ENCODE measurements around the gene KLHL30. TPM values are rescaled to one million over a fixed set of nuclear protein-coding genes. Genes with fewer than 3 reads are reported as not detected.

KLHL30 gene
- total and polyA plus RNA-seq, 4 donors, result 0.10 to 0.28 (median 0.13) TPM

DNA sequence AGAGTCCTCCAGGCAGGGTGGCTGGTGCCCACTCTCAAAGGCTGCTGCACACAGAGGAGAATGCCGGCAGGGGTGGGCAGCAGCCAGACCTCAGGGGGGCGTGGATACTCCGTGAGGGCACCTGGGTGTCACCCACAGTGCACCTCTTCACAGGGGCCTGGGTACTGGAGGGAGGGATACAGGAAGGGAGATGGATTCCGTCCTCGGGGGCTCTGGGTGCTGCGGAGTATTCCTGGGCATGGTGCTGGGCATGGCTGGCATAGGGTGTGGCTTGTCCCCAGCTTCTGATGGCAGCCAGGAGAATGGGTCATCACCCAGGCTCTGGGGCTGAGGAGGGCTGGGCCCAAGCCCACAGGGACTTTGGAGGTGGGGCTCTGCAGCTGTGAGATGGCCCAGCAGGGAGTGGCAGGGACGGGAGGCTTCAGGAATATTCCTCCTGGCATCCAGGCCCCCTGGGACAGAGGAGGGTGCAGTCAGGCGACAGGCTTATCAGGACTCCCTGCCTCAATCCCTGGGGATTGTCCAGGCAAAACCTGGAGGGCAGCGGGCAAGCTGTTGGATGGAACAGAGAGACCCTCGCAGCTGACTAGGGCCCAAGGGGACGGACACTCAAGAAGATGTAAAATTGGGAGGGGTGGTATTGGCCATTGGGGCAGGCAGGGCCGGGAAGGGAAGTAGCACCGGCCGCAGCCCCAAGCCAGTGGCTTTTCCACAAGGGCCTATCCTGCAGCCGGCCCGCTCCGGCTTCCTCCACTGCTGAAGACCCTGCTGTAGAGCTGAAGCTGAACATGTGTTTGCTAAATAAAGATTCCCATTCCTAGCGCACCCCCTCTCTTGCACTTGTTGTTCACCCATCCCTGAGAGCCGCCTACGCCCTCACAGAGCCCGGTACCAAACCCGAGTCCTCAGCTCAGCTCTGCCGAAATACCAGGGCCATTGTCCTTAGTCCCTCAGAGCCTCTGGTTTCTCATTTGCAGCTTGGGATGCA lies 5.7 kb upstream of the KLHL30 start:
- no peak overlapping the region for H3K27ac ChIP-seq (ENCODE audit: low read depth, low read length)
- WGBS (ENCODE audit: insufficient coverage), result 88% methylated on average over 22 of the region's 23 CpGs
- H3K4me1 ChIP-seq (ENCODE audit: control insufficient read depth, insufficient read depth, low read length), result peaks cover 4% of the 10 kb centered on the region
- DNase-seq (ENCODE audit: low read depth in 4 of 6, low spot score in 6 of 6), result no peak
- H3K36me3 ChIP-seq (ENCODE audit: control insufficient read depth, insufficient read depth, low read length), result peaks cover 3% of the 10 kb centered on the region
- no peaks in the 10 kb centered on the region for H3K27me3 ChIP-seq (ENCODE audit: control insufficient read depth, insufficient read depth, low read length)
- no peak overlapping the region for H3K4me3 ChIP-seq (ENCODE audit: low read depth, low read length)
- no peaks in the 10 kb centered on the region for H3K9me3 ChIP-seq (ENCODE audit: control insufficient read depth, insufficient read depth, low read length)

DNA sequence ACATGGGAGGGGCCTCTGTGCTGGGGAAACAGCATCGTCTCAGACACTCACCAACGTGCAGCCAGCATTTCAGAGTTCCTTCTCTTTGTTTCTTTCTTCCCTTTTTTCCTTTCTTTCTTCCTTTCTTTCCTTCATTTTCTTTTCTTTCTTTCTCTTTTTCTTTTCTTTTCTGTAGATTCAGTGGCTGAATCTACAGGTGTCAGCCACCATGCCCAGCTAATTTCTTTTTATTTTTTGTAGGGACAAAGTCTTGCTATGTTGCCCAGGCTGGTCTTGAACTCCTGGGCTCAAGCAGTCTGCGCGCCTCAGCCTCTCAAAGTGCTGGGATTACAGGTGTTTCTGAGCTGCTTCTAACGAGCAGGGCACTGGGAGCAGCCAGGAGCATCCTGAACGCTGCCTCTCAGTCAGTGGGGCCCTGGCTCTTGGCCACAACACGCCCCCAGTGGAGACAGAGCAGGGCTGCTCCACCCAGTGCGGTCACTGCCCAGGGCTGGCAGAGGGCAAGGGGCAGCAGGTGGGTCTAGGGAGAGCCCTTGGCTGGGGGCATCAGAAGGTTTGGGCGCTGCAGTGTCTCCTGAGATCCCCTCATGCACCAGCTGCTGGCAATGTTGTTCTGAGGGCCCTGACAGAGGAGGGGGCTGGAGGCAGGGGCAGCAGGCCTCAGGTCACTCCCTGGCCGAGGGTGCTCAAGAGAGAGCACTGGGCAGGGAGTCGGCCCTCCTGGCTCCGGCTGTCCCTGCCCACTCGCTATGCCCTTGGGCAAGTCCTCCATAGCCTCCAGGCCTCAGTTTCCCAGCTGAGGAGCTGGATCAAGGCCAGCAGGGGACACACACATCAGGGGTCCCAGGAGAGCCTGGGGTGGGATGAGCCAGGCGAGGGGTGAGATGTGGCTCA lies 4.7 kb upstream of the KLHL30 start:
- Histone ChIP-seq H3K27ac (ENCODE audit: low read depth, low read length) (no peak overlapping the region), H3K4me3 (ENCODE audit: low read depth, low read length) (no peak overlapping the region), H3K36me3 (ENCODE audit: control insufficient read depth, insufficient read depth, low read length) (peaks cover 3% of the 10 kb centered on the region), H3K27me3 (ENCODE audit: control insufficient read depth, insufficient read depth, low read length) (no peaks in the 10 kb centered on the region), H3K4me1 (ENCODE audit: control insufficient read depth, insufficient read depth, low read length) (no peaks in the 10 kb centered on the region), H3K9me3 (ENCODE audit: control insufficient read depth, insufficient read depth, low read length) (no peaks in the 10 kb centered on the region)
- DNase-seq (ENCODE audit: low read depth in 4 of 6, low spot score in 6 of 6), result no peak
- 73% methylated on average over 14 of the region's 14 CpGs for WGBS (ENCODE audit: insufficient coverage)

DNA sequence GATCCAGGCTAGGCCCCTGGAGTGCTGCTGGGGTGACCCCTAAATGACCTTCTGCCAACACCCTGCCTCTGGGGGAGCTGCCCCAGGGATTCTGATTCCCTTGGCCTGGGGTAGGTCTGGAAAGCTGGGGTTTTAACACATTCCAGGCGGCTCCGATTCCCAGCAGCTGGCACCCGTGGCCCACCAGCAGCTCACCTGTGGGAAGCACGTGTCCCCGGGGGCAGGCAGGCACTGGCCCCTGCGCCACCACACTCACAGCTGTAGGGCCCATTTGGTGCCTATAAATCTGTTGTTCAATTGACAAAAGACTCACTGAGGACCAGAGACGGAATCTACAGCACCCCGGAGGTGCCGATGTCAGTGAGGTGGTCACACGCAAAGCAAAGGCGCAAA lies 4.1 kb upstream of the KLHL30 start:
- DNase-seq (ENCODE audit: low read depth in 4 of 6, low spot score in 6 of 6), result no peak
- H3K4me3 ChIP-seq (ENCODE audit: low read depth, low read length), result no peak overlapping the region

DNA sequence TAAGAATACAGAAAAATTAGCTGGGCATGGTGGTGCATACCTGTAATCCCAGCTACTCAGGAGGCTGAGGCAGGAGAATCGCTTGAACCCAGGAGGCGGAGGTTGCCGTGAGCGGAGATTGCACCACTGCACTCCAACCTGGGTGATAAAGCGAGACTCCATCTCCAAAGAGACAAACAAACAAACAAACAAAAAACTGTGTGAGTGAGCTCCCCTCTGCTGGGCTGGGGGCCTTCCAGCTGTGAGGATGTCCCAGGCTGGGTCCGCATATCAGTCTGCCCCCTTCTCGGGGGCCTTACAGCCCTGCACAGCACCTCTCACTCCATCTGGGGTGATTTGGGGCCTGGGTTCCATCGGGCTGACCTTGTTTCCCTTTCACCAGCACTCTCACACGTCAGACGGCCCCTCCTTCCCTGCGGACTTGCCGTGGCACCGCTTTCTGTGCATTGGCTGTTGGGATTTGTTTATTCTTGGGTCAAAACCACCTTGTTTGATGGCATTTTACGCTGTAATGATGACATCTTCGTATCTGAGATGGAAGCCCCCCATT lies 2.8 kb upstream of the KLHL30 start:
- DNase-seq (ENCODE audit: low read depth in 4 of 6, low spot score in 6 of 6), result no peak
- WGBS (ENCODE audit: insufficient coverage), result 81% methylated on average over 10 of the region's 15 CpGs
- Histone ChIP-seq H3K9me3 (ENCODE audit: control insufficient read depth, insufficient read depth, low read length) (no peaks in the 10 kb centered on the region), H3K36me3 (ENCODE audit: control insufficient read depth, insufficient read depth, low read length) (peaks cover 6% of the 10 kb centered on the region), H3K27me3 (ENCODE audit: control insufficient read depth, insufficient read depth, low read length) (no peaks in the 10 kb centered on the region), H3K27ac (ENCODE audit: low read depth, low read length) (no peak overlapping the region), H3K4me3 (ENCODE audit: low read depth, low read length) (no peak overlapping the region), H3K4me1 (ENCODE audit: control insufficient read depth, insufficient read depth, low read length) (no peaks in the 10 kb centered on the region)

More for the DNA sequence above, 4.1 kb upstream of the KLHL30 start:
- H3K36me3 ChIP-seq (ENCODE audit: control insufficient read depth, insufficient read depth, low read length), result peaks cover 8% of the 10 kb centered on the region
- H3K9me3 ChIP-seq (ENCODE audit: control insufficient read depth, insufficient read depth, low read length), result no peaks in the 10 kb centered on the region
- no peaks in the 10 kb centered on the region for H3K4me1 ChIP-seq (ENCODE audit: control insufficient read depth, insufficient read depth, low read length)
- no peaks in the 10 kb centered on the region for H3K27me3 ChIP-seq (ENCODE audit: control insufficient read depth, insufficient read depth, low read length)
- WGBS (ENCODE audit: insufficient coverage), result 81% methylated on average over 9 of the region's 11 CpGs
- no peak overlapping the region for H3K27ac ChIP-seq (ENCODE audit: low read depth, low read length)

DNA sequence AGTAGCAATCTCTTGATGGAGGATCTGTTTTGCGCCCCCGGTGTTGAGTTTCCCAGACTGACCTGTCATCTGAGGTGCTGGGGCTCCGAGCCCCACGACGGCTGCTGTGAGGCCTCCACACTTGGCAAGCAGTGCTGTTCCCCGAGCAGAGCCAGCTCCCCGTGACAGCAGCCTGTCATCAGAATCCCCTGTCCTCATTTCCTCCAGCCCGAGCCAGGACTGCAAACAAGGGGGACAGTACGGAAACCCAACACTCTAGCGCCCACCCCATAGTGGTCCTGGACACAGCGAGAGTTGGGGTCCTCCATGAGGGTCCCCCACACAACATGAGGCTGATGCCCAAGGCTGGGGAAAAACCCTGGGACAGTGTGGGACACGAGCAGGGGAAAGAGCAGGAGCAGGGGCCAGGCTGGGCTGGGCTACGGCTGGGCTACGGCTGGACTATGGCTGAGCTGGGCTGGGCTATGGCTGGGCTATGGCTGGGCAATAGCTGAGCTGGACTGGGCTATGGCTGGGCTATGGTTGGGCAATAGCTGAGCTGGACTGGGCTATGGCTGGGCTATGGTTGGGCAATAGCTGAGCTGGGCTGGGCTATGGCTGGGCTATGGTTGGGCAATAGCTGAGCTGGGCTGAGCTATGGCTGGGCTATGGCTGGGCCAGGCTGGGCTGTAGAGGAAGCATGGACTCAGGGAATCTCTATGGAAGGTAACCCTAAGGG lies 1.5 kb upstream of the KLHL30 start:
- H3K4me3 ChIP-seq (ENCODE audit: low read depth, low read length), result no peak overlapping the region
- H3K4me1 ChIP-seq (ENCODE audit: control insufficient read depth, insufficient read depth, low read length), result no peaks in the 10 kb centered on the region
- H3K27me3 ChIP-seq (ENCODE audit: control insufficient read depth, insufficient read depth, low read length), result no peaks in the 10 kb centered on the region
- no peaks in the 10 kb centered on the region for H3K9me3 ChIP-seq (ENCODE audit: control insufficient read depth, insufficient read depth, low read length)
- no peak for DNase-seq (ENCODE audit: low read depth in 4 of 6, low spot score in 6 of 6)
- peaks cover 9% of the 10 kb centered on the region for H3K36me3 ChIP-seq (ENCODE audit: control insufficient read depth, insufficient read depth, low read length)
- WGBS (ENCODE audit: insufficient coverage), result 67% methylated on average over 14 of the region's 14 CpGs
- H3K27ac ChIP-seq (ENCODE audit: low read depth, low read length), result no peak overlapping the region

DNA sequence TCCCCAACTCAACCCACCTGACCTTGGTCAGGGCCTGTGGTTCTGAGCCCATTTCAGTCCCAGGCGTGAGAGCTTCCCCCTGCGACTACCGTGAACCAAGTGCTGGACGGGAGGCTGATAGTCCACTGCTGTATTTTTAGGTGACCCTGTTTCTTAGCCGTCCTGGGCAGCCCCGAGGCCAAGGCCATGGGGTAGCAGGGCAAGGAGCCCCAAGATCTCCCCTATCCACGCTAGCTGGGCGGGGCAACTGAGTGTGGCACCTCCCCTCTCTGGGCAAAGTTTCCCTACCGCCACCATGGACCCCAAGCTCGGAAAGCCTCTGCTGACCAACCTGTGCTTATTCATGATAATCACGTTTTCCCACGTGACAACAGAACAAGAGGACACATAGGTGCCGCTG lies 583 bp upstream of the KLHL30 start:
- peaks cover 9% of the 10 kb centered on the region for H3K36me3 ChIP-seq (ENCODE audit: control insufficient read depth, insufficient read depth, low read length)
- no peaks in the 10 kb centered on the region for H3K27me3 ChIP-seq (ENCODE audit: control insufficient read depth, insufficient read depth, low read length)
- no peaks in the 10 kb centered on the region for H3K9me3 ChIP-seq (ENCODE audit: control insufficient read depth, insufficient read depth, low read length)
- no peak for DNase-seq (ENCODE audit: low read depth in 4 of 6, low spot score in 6 of 6)
- WGBS (ENCODE audit: insufficient coverage), result 94% methylated on average over 13 of the region's 13 CpGs
- H3K4me1 ChIP-seq (ENCODE audit: control insufficient read depth, insufficient read depth, low read length), result no peaks in the 10 kb centered on the region
- H3K4me3 ChIP-seq (ENCODE audit: low read depth, low read length), result no peak overlapping the region
- H3K27ac ChIP-seq (ENCODE audit: low read depth, low read length), result no peak overlapping the region

DNA sequence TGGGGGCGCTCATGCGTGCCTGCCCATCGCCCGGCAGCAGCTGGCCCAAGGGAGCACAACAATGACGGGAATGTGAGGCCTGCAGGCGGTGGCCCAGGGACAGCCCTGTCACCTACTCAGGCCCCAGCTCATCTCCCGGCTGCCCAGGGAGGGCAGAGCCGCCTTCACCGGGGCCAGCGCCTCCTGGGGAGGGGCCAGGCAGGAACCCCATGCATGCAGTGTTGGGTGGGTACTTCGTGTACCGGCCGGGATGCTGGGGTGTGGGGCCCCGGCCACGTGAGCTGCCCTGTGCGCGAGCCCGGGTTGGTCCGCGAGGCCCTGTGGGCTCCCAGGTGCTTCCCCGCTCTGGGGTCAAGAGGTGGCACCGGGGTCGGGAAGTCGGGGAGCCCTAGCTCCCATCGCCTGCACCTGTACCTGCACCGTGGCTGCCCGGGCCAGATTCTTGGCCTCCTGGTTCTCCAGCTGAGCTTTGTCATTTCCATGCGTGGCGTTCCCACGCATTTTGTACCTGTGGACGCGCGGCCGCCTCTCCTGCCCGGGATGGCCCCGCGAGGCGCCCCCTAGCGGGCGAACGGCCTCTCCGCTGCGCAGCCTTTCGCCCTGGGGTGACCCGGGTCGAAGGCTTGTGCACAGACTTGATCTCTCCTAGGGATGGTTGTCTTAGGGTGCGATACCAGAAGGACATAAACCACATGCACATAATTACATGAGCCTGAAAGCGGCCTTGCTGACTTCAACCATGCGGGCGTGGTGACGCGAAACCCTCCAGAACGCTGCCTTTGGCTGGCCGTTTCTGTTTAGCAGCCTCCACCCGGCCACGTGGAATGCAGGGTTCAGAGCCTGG lies 950 bp downstream of the KLHL30 start:
- Histone ChIP-seq H3K4me3 (ENCODE audit: low read depth, low read length) (no peak overlapping the region), H3K27ac (ENCODE audit: low read depth, low read length) (no peak overlapping the region), H3K36me3 (ENCODE audit: control insufficient read depth, insufficient read depth, low read length) (peaks cover 9% of the 10 kb centered on the region), H3K9me3 (ENCODE audit: control insufficient read depth, insufficient read depth, low read length) (no peaks in the 10 kb centered on the region), H3K4me1 (ENCODE audit: control insufficient read depth, insufficient read depth, low read length) (peaks cover 6% of the 10 kb centered on the region), H3K27me3 (ENCODE audit: control insufficient read depth, insufficient read depth, low read length) (no peaks in the 10 kb centered on the region)
- no peak for DNase-seq (ENCODE audit: low read depth in 4 of 6, low spot score in 6 of 6)
- WGBS (ENCODE audit: insufficient coverage), result 60% methylated on average over 56 of the region's 56 CpGs

DNA sequence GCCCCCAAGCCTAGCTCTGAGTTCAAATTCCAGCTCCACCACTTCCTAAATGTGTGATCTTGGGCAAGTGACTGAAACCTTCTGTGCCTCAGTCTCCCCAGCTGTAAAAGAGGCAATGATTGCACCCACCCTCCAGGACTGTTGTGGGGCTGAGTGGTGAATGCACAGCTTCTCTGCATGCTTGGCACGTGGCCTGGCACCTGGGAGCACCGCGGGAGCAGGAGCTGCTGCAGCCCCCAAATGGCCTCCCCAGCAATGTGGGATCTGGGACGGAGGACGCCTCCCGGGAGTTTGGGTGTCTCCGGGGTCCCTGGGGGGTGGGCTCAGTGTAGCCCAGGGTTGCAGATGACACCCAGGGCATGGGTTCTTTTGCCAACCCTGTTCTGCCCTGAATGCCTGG lies 1.6 kb downstream of the KLHL30 start:
- Histone ChIP-seq H3K4me1 (ENCODE audit: control insufficient read depth, insufficient read depth, low read length) (peaks cover 6% of the 10 kb centered on the region), H3K36me3 (ENCODE audit: control insufficient read depth, insufficient read depth, low read length) (peaks cover 9% of the 10 kb centered on the region)

More for the DNA sequence above, 1.6 kb downstream of the KLHL30 start:
- WGBS (ENCODE audit: insufficient coverage), result 86% methylated on average over 7 of the region's 7 CpGs
- DNase-seq (ENCODE audit: low read depth in 4 of 6, low spot score in 6 of 6), result no peak
- Histone ChIP-seq H3K27me3 (ENCODE audit: control insufficient read depth, insufficient read depth, low read length) (no peaks in the 10 kb centered on the region), H3K27ac (ENCODE audit: low read depth, low read length) (no peak overlapping the region), H3K9me3 (ENCODE audit: control insufficient read depth, insufficient read depth, low read length) (no peaks in the 10 kb centered on the region), H3K4me3 (ENCODE audit: low read depth, low read length) (no peak overlapping the region)

All from spinal cord (tissue), 10 donors.